GOT3 (cell line): Measurements from ENCODE around the gene ADCY10.
A peak's percentile ranks its signal among the peaks of the same experiment; 100 is the strongest.
"Not testable (repeated sequence)": the region's sequence is repeated elsewhere in the genome, so short reads cannot be mapped to it uniquely, and the experiment has no call there.

ENCODE experiments used
- DNase-seq: peaks from one replicate; lab custom pipeline; 2025; ENCODE audit warnings: mixed read lengths; lab: John Stamatoyannopoulos, UW

The ADCY10 gene

DNA sequence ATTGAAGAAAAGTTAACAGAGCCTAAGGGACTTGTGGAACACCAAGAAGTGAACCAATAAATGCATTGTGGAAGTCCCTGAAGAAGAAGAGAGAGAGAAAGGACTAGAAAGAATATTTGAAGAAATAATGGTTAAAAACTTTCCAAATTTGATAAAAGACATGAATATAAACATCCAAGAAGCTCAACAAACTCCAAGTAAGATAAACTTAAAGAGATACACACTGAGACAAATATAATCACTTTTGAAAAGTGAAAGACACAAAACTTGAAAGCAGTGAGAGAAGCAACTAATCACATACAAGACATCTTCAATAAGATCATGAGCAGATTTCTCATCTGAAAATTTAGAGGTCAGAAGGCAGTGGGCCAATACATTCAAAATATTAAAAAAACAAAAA, 101.0 kb downstream of the ADCY10 start:
- DNase-seq, result no peak

DNA sequence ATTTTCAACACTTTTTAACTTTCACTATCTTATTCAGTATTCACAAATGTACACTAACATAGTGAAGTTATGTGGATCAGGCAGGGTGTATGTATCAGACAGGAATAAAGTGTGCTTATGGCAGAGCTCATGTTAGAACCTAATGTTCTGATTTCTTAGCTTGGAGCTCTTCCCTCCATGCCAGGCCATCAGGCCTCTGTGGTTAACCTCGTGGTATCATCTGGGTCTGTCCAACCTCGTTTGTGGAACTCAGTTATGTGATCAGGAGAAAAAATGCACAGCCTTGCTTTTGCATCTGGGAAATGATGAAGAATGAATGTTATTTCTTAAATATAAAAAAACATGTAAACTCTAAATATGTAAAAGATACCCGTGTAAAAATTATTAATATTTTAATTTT, 105.2 kb downstream of the ADCY10 start:
- DNase-seq, result no peak

DNA sequence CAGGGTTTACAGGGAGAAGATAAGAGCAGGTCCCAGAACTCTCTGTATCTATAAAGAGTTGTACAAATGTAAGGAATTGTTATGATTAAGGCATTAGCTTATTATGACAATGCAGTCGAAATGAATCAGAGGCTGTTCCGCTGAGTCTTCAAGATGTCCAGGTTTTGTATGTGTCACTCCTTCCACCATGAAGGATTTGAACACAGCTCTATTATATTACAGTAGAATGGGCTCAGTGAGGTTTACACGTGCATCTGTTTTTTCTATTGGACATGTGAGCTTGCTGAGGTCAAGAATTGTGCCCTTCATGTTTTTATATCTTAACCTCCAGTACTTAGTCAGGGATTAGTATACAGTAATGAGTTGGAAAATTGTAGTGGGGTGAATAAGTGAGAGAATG, 105.8 kb downstream of the ADCY10 start:
- DNase-seq, result no peak

DNA sequence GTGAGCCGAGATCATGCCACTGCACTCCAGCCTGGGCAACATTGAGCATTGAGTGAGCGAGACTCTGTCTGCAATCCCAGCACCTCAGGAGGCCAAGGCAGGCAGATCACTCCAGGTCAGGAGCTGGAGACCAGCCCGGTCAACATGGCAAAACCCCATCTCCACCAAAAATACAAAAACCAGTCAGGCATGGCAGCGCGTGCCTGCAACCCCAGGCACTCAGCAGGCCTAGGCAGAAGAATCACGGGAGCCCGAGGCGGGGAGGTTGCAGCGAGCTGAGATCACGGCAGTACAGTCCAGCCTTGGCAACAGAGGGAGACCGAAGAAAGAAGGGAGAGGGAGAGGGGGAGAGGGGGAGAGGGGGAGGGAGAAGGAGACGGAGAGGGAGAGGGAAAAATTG, 107.3 kb downstream of the ADCY10 start:
- DNase-seq, result not testable (repeated sequence)

DNA sequence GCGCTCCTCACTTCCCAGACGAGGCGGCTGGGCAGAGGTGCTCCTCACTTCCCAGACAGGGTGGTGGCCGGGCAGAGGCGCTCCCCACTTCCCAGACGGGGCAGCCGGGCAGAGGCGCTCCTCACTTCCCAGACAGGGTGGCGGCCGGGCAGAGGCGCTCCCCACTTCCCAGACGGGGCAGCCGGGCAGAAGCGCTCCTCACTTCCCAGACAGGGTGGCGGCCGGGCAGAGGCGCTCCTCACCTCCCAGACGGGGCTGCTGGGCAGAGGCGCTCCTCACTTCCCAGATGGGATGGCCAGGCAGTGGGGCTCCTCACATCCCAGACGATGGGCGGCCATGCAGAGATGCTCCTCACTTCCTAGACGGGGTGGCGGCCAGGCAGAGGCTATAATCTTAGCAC, 107.7 kb downstream of the ADCY10 start:
- DNase-seq, result not testable (repeated sequence)

DNA sequence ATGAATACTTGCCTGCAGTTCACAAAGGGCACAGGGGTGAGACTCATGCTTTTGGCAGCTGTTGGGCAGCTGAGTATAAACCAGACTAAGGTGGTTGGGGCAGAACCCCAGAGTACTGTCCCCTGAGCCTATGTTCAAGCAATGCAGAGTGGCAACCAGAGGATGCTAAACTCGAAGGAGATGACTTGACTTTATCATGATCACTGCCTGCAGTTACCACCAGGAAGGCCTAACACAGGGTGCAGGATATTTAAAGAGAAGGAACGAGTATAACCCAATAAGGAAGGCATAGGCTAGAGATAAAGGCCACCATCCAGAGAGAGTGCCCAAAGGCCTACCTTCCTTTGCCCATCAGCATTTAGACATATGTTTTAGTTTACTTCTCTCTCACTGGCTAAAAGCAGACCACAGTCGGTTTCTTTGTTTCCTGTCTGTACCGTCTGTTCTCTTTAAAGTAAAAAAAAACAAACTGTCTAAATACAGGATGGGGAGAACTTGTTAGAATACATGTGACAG, 108.8 kb downstream of the ADCY10 start:
- DNase-seq, result no peak

DNA sequence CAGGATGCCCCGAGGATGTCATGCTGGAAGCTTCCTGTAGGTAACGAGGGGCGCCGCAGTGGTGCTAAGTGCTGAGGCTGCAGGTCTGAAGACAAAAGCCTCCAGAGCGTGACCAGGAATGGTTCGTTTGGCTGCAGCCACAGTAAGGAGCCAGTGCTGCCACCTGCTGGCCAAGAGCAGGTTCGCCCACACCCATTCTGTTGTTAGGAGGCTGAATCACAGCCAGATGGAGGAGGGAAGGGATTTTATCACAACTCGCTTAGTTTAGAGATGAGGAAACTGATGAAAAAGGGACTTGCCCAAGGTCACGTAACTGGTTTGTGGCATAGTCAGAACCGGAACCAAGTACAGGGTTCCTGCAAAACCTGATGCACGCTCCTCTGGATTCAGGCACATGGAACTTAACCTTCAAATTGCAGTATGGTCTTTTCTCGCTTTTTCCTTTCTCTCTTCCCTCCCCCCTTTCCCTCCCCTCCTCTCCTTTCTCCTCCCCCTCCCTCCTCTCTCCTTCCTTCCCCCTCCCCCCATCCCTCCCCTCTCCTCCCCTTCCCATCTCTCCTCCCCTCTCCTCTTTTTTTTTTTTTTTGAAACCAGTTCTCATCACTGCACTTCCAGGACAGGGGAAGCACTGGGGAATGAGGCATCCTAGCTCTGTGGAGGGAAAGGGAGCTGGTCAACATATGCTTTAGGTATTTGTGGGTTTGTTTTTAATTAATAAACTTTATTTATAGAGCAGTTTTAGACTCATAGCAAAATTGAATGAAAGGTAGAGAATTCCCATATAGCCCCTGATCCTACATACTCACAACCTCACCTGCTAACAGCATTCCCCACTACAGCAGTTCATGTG, 110.4 kb downstream of the ADCY10 start:
- peak; percentile 74 for DNase-seq

DNA sequence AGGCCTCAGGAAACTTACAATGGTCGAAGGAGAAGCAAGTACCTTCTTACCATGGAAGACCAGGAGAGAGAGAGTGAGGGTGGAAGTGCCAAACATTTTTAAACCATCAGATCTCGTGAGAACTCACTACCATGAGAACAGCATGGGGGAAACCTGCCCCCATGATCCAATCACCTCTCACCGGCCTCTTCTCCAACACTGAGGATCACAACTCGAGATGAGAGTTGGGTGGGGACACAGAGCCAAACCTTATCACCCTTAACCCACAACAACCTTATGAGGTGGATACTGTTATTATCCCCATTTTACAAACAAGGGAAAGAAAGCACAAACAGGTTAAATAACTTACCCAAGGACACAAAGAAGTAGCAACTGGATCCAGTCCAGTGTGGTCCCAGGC, 111.7 kb downstream of the ADCY10 start:
- DNase-seq, result no peak

DNA sequence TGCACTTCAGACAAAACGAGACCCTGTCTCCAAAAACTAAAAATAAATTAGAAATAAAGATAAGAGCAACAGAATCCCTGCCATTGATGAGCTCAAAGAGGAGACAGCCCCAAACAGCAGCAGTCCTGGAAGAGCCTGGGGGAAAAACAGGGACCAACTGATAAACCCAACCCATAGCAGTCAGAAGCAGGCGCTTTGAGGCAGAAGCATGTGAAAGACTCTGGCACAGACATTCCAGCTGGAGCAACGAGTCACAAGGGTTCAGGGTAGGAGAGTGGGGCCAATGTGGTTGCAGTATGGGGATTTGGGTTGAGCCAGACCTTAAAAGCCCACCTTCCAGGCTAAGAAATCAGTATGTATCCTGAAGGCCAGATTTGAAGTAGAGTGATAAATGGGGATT, 113.7 kb downstream of the ADCY10 start:
- DNase-seq, result no peak

DNA sequence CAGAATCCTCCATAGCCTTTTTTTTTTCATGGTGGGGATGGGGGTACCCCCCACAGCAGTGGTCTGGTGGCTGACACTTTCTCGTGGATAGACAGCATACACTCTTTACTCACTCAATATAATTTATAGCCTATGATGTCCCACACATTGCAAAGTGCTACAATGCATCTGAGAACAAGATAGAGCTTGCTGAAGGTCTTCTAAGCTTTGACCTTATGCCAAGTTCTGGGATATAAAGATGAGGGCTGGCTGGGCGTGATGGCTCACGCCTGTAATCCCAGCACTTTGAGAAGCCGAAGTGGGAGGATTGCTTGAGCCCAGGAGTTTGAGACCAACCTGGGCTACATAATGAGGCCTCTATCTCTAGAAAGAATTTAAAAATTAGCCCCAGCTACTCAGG, 114.2 kb downstream of the ADCY10 start:
- no peak for DNase-seq

DNA sequence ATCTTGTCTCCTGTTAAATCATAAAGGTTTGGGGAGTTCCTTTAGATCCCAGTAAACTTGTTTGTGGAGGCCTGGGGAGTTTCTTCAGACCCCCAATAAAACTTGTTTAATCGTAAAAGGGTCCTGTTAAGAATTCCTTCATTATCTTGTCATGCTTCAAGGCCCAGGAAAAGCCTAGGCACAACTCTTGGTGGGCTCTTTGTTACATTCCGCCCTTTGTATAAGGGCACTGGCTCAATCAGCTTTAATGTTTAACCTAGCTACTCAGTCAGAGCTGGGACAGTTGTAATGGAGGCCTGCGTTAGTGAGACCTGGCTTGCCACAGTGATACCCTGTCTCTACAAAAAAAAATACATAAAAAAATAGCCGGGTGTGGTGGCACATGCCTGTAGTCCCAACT, 115.0 kb downstream of the ADCY10 start:
- DNase-seq, result no peak

DNA sequence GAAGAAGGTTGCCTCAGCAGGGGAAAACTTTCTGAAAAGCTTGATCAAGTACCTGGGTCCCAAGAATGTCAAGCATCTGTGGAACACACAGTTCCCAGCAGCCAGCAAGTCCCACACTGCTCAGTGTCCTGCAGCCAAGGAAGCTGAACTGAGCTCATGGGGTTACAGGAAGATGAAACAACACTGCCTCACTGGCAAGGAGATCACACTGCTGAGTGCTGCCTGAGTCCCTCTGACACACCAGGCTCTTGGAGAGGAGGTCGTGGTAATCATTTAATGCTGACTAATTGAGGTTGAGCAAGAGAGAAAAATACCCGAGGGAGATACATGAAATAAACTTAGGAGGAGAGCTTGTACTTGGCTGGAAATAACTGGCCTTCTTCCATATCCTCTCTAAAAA, 116.9 kb downstream of the ADCY10 start:
- DNase-seq, result peak; percentile 61

DNA sequence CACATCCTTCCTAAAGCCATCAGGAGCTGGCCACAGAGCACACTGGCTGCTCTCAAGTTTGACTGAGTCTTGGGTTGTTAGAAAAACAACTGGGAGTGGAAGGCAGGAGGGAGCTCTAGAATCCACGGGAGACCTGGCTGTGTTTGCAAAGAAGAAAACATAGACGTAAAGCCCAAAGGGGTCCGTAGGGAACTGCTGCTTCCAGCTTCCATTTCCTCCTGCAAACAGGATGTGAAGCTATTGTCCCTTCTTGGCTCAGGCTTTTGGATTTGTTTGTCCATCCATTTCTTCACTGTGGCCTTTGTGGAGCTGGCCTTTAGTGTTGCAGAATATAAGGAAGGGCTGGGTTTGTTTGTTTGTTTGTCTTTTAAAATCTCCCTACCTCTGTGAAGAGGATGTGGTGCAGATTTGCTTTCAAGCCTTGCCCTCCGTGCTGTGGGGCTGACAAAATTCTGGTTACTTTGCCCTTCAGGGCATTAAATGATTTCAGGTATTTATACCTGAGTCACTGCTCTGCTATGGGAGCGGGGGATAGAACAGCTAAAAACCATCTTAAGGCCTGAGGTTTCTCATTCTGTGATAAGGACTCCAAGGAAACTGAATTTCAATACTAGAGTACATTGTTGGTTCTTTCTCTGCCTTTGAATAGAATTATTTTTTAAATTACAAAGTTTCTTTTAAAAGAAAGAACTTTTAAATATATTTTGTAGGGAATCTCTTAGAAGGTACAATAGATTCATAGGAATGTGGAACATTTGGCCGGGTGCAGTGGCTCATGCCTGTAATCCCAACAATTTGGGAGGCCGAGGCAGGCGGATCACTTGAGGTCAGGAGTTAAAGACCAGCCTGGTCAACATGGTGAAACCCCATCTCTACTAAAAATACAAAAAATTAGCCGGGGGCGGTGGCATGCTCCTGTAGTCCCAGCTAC, 117.9 kb downstream of the ADCY10 start:
- no peak for DNase-seq

DNA sequence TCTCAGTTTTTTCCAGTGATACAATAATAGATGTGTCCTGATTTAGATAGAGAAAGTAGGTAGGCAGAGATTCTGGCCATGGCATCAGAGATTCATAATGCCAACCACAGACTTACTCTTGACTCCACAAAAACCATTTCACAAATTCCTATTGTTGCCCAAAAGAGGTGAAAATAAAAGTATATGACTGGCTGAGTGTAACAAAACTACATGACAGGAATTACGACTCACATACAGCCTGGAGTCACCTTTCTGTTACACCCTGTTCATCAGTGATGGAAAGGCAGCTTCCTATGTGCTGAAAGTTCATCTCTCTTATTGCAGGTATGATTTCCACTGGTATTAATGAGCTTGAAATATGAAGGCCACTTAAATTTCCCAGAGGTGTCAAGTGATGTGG, 119.9 kb downstream of the ADCY10 start:
- DNase-seq, result no peak

DNA sequence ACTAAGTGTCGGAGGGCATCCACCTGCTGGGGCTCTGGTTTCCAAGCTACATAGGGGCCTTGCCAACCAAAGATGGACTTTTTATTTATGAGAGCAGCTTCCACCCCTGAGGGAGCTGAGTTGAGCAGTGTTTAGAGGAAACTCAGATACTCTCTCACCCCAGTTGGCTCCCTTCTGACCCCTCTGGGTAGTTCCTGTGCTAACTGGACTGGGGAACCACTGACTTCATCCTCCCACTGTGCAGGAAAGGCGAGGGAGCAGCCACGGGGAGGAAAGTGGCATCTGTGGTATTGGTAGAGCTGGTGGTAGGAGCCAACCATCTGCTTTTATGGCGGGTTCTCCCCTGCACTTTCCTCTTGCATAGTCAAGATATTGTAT, 121.8 kb downstream of the ADCY10 start:
- no peak for DNase-seq

DNA sequence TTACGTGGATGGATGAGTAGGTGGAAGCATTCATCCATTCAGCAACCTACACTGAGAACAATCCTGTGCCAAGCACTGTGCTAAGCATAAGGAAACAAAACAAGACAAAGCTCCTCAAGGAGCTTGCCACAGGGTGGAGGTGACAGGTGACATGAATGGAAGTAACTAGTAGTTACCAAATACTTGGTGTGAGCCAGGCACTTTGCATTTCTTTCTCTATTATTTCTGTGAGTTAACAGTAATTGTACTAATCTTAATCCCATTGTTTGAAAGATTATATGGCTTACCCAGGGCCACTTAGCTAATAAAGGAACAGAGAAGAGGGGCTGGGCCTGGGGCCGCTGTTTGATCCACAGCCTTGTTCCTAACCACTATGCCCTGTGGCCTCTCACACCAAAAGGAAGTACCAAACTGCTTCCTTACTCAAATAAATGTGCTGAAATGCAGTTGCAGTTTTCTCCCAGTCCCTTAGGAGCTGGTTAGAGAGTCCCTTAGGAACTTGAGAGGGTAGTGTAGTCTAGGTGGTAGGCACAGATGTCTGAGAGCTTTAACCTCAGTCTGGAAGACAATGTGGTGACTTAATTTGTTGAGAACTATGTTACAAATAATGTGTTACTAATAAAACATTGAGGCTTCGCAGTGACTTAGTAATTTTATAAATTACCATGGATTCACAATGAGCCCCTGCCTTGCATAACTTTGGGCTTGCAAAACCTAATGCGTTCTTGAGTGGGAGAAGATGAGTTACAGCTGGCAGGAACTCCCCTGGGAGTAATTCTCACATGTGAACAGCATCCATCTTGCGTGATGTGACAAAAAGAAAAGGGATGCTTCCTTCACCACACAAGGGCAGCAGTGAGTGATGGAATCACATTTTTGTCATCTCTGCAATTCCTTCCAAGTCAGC, 122.4 kb downstream of the ADCY10 start:
- DNase-seq, result no peak

DNA sequence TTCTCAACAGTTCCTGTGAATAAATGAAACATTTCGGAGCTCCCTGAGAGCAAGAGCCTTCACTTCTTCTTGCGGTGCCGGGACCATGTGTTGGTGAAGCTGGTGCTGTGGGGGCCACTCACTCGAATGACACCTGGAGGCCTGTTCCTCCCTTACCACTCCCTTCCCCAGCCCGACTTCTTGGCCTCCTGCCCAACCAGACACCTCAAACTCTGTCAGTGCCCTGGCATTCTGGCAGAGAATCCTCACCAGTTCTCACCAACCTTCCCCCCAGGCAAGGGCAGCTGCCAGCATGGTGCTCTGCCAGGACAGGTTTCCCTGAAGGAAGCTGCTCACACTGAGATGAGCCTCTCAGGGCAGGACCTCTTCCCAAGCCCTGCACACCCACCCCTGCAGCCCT, 123.8 kb downstream of the ADCY10 start:
- DNase-seq, result no peak

DNA sequence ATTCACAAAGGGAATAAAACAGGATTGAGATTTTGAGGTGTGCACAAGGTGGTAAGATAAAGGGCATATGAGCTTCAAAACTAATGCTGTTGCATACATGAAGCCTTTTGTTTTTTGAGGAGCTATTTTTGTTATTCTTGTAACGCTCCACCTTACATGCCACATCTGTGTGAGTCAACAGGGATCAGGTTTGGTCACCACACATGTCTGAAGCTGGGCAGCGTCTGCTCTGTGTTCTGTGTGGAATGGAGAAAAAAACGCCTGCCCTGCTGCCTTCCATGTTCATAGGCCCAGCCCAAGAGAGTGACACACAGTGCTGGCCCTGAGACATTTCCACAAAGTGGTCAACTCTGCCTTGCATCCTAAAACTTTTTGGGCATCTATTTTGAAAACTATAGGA, 124.4 kb downstream of the ADCY10 start:
- DNase-seq, result no peak

DNA sequence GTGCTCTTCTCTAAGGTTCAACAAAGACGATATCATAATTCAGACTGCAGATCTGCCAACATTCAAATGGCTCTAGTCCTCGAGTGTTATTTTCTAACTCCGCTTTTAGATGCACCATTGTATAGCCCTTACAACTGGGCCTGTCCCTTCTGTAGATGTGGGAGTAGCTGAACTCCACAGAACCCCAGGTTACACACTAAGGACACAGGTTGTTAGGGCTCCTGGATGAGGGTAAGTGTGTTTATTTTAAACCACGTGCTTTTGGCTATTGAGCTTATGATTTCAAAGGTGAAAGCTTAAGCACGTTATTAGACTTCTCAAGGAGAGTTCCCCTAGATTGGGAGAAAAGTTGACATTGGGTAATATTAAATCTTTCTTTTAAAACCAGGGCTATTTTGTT, 127.4 kb downstream of the ADCY10 start:
- DNase-seq, result no peak

DNA sequence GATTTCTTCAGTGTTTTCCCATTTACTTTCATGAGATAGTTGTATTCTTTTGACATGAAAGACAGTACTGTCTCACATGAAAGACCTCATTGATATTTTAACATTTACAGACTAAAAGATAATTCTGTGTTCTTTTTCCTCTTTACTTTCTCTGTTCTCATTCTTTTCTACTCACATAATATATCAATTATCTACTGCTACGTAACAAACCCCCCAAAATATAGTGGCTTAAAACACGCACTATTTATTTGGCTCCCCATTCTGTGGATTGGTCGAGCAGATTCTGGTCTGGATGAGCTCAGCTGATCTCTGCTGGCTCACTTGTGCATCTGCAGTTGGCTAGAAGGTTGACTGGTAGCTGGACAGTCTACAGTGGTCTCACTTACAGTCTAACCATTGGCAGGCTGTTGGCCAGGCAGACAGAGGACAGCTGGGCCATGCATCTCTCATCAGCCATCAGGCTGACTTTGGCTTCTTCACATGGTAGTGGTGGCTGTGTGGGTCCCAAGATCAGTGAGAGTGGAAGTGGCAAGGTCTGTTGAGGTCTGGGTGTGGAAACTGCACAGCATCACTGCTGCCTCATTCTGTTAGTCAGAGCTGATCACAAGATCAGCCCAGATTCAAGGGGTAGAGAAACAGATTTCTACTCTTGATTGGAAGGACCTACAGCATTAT, 128.9 kb downstream of the ADCY10 start:
- no peak for DNase-seq

DNA sequence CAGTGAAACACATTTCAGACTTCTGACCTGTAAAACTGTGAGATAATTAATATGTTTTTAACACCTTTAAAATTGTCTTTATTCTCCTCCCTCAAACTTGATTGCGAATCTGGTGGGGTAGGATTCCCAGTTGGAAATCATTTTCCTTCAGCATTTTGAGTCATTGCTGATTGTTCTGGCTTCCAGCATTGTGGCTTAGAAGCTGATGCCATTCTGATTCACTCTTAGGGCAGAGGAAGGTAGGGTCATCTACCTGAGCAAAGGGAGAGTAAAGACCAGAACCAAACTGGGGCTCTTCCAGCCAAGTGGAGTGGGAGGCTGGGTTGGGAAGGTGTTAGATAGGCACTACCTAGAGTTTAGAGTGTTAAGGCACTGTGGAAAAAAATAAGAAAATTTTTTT, 131.0 kb downstream of the ADCY10 start:
- no peak for DNase-seq
